ENCODE data around the gene CRIP3.

DNA sequence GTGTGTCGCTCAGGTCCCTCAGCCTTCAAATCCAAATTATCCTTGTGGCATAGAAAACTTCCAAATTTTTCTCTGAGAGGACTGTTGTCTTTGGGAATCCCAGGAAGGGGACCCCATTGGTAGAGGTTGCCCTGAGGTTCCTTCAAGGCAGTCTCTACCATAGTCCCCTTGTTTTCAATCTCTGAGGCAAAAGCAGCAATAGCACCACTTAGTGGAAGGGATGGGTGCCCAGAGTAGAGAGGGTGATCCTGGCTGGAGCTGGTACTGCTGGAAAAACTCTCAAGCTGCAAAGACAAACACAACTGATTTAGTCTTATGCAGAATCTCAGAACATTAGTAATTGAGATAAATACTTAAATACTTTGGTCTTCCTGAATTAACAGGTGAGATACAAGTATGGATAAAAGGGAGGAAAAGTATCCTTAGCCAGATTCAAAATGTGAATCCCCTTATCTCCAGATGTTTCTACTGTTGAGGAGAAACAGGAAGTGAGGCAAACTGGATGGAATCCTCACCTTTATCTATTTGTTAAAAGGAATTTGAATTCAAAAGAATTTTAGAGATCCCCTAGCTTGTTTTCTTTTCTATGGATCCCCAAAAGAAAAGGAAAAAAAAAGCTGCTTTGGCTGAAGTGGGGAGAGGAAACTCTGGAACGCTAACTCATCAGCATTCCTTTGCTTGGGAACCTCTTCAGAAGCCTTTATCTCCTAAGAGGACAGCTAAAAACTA, 47.4 kb upstream of the CRIP3 start:
- TF ChIP-seq, protein P1, sequence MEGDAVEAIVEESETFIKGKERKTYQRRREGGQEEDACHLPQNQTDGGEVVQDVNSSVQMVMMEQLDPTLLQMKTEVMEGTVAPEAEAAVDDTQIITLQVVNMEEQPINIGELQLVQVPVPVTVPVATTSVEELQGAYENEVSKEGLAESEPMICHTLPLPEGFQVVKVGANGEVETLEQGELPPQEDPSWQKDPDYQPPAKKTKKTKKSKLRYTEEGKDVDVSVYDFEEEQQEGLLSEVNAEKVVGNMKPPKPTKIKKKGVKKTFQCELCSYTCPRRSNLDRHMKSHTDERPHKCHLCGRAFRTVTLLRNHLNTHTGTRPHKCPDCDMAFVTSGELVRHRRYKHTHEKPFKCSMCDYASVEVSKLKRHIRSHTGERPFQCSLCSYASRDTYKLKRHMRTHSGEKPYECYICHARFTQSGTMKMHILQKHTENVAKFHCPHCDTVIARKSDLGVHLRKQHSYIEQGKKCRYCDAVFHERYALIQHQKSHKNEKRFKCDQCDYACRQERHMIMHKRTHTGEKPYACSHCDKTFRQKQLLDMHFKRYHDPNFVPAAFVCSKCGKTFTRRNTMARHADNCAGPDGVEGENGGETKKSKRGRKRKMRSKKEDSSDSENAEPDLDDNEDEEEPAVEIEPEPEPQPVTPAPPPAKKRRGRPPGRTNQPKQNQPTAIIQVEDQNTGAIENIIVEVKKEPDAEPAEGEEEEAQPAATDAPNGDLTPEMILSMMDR (conservative IDR thresholded peaks at IDR 0.05; ENCODE audit: low read depth, low read length) = peak; percentile 35
- TF ChIP-seq POLR2A (IDR thresholded peaks at IDR 0.05; ENCODE audit: low read depth, low read length) (no peak), CEBPB (IDR thresholded peaks at IDR 0.05; ENCODE audit: low read depth, low read length) (no peak), CHD1 (IDR thresholded peaks at IDR 0.05; ENCODE audit: low read depth, low read length) (no peak), BHLHE40 (IDR thresholded peaks at IDR 0.05; ENCODE audit: low read depth, low read length) (no peak)
- TF ChIP-seq, protein P2, sequence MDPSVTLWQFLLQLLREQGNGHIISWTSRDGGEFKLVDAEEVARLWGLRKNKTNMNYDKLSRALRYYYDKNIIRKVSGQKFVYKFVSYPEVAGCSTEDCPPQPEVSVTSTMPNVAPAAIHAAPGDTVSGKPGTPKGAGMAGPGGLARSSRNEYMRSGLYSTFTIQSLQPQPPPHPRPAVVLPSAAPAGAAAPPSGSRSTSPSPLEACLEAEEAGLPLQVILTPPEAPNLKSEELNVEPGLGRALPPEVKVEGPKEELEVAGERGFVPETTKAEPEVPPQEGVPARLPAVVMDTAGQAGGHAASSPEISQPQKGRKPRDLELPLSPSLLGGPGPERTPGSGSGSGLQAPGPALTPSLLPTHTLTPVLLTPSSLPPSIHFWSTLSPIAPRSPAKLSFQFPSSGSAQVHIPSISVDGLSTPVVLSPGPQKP (IDR thresholded peaks at IDR 0.05; ENCODE audit: borderline replicate concordance, low read depth, low read length) = no peak

Data from IMR-90 (cell line).